ENCODE measurements around the gene ZBED2. TPM values are rescaled to one million over a fixed set of nuclear protein-coding genes. Genes with fewer than 3 reads are reported as not detected.

Gene ZBED2
- total and polyA plus RNA-seq, 2 experiments from 2014 or later = not detected

GRCh38 chr3:111615880-111616279 lies 20.7 kb upstream of the ZBED2 start (continued):
- TF ChIP-seq ZNF462 (CRISPR knock-in tag; IDR thresholded peaks at IDR 0.05) (no peak), ZNF331 (CRISPR knock-in tag; IDR thresholded peaks at IDR 0.05; ENCODE audit: low read depth) (no peak), POLR2AphosphoS5 (IDR thresholded peaks at IDR 0.05; ENCODE audit: low read depth) (no peak), ETS1 (IDR thresholded peaks at IDR 0.05) (no peak), JUNB (IDR thresholded peaks at IDR 0.05; ENCODE audit: unreplicated experiment) (no peak)

GRCh38 chr3:111613294-111613693 lies 18.1 kb upstream of the ZBED2 start:
- Histone ChIP-seq H3K36me3 (ENCODE audit: insufficient read depth) (peaks cover 6% of the 10 kb centered on the region; the same call in 1 of the 2 replicates), H3K4me1 (ENCODE audit: insufficient read depth) (no peaks in the 10 kb centered on the region), H4K20me1 (replicated peaks; ENCODE audit: insufficient read depth) (no peaks in the 10 kb centered on the region), H3K4me2 (no peak overlapping the region), H3K27ac (ENCODE audit: low read depth) (no peak overlapping the region), H3F3A (replicated peaks; ENCODE audit: low read depth) (no peaks in the 10 kb centered on the region), H3K79me2 (replicated peaks; ENCODE audit: insufficient read depth) (no peaks in the 10 kb centered on the region), H3K9me2 (ENCODE audit: insufficient read depth) (no peaks in the 10 kb centered on the region), H3K4me3 (no peak overlapping the region), H2AFZ (no peak overlapping the region), H3K27me3 (ENCODE audit: insufficient read depth) (no peaks in the 10 kb centered on the region)
- DNase-seq (ENCODE audit: low spot score) (no peak), ATAC-seq (no peak)
- Mint-ChIP-seq H3K4me3 (no peak overlapping the region), H3K4me1 (no peaks in the 10 kb centered on the region), H3K27ac (no peak overlapping the region), H3K36me3 (ENCODE audit: low read depth) (peaks cover 9% of the 10 kb centered on the region), H3K9me3 (peaks cover 19% of the 10 kb centered on the region), H3K27me3 (ENCODE audit: insufficient read depth, low read depth, poor library complexity) (peaks cover 1% of the 10 kb centered on the region)
- TF ChIP-seq POLR2AphosphoS5 (IDR thresholded peaks at IDR 0.05; ENCODE audit: low read depth) = no peak
- TF ChIP-seq STAT1 (IDR thresholded peaks at IDR 0.05; ENCODE audit: unreplicated experiment) = no peak
- no peak for TF ChIP-seq ETS1 (IDR thresholded peaks at IDR 0.05)
- no peak for TF ChIP-seq NANOG (IDR thresholded peaks at IDR 0.05; ENCODE audit: borderline replicate concordance)
- TF ChIP-seq CREB1 (CRISPR knock-in tag; IDR thresholded peaks at IDR 0.05; ENCODE audit: low read depth) = no peak
- TF ChIP-seq ZNF114 (CRISPR knock-in tag; IDR thresholded peaks at IDR 0.05) = no peak

Data from GM23338 (cell line).